ENCODE measurements around the gene GATD1. TPM values are rescaled to one million over a fixed set of nuclear protein-coding genes. Genes with fewer than 3 reads are reported as not detected.

Gene GATD1
- total RNA-seq, 1 donor from 2014 or later: 63.3 TPM

DNA sequence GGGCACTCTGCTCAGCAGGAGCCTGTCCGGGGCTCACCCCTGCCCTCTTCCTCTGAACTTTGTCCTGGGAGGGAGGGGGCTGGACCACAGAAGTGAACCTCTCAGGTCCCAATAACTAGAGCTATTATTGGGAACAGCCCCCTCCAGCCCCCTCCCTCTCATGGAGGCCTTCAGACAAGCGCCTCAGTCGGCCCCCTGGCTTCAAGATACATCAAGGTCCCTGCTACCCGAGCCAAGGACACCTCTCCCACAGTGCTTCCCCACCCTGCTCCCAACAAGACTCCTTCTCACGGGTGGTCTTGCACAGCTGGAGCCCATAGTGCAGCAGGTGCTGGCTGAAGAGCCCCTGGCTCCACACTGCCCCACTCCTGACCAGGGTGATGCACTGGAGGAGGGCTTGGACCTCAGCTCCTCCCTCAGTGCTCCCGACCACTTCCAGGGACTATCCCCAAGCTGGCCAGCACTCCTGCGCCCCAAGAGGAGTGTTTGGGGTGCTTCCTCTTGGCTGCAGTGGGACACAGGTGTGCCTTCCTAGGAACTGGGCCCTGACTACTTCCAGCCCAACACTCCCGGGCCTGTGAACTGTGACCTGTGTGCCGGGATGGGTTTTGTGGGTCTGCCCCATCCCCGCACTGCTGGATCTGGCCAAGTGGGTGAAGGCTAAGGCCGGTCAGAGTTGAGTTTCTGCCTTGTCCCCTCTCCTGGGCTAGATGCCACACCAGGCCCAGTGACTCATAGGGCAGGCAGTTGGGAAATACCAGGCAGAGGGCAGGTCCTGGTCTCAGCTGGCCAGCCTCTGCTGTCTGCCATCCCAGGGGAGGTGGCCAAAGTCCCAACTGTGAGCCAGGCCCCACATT is 43.6 kb upstream of the GATD1 start:
- Mint-ChIP-seq H3K9me3 (no peaks in the 10 kb centered on the region), H3K4me3 (peak overlapping the region; percentile 85), H3K27ac (peak overlapping the region; percentile 63), H3K36me3 (ENCODE audit: low read depth) (peaks cover 22% of the 10 kb centered on the region), H3K4me1 (peaks cover 14% of the 10 kb centered on the region), H3K27me3 (no peaks in the 10 kb centered on the region)
- no peak for ATAC-seq (ENCODE audit: low read depth)
- intact Hi-C loops (cut with micrococcal nuclease): loop anchor here (1.0 kb wide), 2 partner anchors 9 to 21 kb away; partner anchors contain the start of genes POLR2L and TSPAN4
- DNase-seq: no peak
- ChIA-PET POLR2A (interaction anchor here (0.7 to 5.6 kb wide), 11 partner anchors 10 to 284 kb away, joined by 4 to 104 read pairs (median 12); partner anchors contain the start of genes AP2A2, CD151, CRACR2B and LRRC56), CTCF (no interaction called here)
- TF ChIP-seq, protein P1, sequence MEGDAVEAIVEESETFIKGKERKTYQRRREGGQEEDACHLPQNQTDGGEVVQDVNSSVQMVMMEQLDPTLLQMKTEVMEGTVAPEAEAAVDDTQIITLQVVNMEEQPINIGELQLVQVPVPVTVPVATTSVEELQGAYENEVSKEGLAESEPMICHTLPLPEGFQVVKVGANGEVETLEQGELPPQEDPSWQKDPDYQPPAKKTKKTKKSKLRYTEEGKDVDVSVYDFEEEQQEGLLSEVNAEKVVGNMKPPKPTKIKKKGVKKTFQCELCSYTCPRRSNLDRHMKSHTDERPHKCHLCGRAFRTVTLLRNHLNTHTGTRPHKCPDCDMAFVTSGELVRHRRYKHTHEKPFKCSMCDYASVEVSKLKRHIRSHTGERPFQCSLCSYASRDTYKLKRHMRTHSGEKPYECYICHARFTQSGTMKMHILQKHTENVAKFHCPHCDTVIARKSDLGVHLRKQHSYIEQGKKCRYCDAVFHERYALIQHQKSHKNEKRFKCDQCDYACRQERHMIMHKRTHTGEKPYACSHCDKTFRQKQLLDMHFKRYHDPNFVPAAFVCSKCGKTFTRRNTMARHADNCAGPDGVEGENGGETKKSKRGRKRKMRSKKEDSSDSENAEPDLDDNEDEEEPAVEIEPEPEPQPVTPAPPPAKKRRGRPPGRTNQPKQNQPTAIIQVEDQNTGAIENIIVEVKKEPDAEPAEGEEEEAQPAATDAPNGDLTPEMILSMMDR (IDR thresholded peaks at IDR 0.05): no peak

DNA sequence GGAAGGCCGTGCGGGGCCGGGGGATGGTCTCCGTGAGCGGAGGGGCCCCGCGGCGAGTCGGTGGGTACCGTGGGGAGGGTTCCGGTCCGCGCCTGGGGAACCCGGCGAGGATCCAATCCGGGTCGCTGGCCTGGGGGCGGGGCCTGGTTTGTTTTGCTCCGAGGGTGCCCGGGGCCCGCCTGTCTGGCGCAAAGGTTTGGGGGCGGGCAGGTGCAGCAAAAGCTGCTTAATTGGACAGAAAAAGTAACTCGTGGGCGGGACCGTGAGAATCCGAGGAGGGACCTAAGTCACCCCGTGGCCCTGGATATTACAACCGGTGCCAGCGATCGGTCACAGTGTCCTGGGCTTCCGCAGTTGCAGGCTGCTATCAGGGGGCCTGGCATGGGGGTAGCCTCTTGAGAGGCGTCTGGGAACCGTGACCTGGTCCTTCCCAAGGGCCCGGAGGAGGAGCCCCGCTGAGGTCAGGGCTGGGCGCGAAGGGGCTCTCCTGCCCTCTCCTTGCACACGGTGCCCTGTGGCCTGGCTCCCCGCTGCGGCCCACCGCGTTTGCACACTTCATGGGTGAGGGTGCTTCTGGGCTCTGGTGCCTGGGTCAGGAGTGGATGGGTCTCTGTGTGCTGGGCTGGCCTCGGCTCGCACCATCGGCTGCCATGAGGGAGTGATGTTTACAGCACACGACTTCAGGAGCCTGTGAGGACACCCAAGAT is 42.8 kb upstream of the GATD1 start:
- TF ChIP-seq, protein P1 (IDR thresholded peaks at IDR 0.05): no peak
- Mint-ChIP-seq H3K27me3 (no peaks in the 10 kb centered on the region), H3K36me3 (ENCODE audit: low read depth) (peaks cover 18% of the 10 kb centered on the region), H3K4me3 (peak overlapping the region; percentile 85), H3K27ac (peak overlapping the region; percentile 76), H3K9me3 (no peaks in the 10 kb centered on the region), H3K4me1 (peaks cover 14% of the 10 kb centered on the region)
- DNase-seq (peak; percentile 83), ATAC-seq (ENCODE audit: low read depth) (peak; percentile 72)
- ChIA-PET POLR2A (interaction anchor here (0.5 to 5.6 kb wide), 17 partner anchors 9 to 718 kb away, joined by 3 to 104 read pairs (median 8); partner anchors contain the start of genes AP2A2, CD151, CRACR2B and DEAF1), CTCF (interaction anchor here (1.0 kb wide), 1 partner anchor 23 kb away, joined by 4 read pairs; the partner anchor contains the start of gene TSPAN4)
- intact Hi-C loops (cut with micrococcal nuclease): loop anchor here (1.0 kb wide), 4 partner anchors 10 to 22 kb away; partner anchors contain the start of genes POLR2L, RPLP2, SLC25A22 and TSPAN4

DNA sequence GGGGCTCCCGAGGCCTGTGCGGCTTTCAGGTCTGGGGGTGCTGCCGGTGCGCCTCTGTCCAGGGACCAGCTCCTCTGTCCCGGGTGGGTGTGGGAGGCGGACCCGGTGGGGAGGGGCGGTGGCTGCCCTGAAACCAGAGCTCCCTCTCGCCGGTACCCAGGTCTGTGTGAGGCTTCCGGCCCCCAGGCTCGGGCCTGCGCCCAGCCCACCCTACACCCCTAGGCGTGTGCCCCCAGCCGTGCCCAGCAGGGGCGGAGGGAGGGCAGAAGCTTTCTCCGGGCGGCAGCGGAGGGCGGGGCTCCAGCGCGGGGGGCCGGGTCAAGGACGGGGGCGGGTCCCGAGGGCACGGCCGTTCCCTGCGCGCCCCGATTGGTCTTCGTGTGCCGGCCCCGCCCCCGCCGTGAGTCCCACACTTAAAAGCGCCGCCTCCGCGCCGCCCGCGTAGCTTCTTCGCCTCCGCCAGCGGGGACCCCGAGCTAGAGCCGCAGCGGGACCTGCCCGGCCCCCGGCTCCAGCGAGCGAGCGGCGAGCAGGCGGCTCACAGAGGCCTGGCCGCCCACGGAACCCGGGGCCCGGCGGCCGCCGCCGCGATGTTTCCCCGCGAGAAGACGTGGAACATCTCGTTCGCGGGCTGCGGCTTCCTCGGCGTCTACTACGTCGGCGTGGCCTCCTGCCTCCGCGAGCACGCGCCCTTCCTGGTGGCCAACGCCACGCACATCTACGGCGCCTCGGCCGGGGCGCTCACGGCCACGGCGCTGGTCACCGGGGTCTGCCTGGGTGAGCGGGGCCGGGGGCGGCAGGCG is 42.0 kb upstream of the GATD1 start:
- H3K27me3 Mint-ChIP-seq: no peaks in the 10 kb centered on the region
- DNase-seq: peak; percentile 95
- peaks cover 13% of the 10 kb centered on the region for H3K36me3 Mint-ChIP-seq (ENCODE audit: low read depth)
- H3K4me3 Mint-ChIP-seq: peak overlapping the region; percentile 85
- ChIA-PET POLR2A (interaction anchor here (0.5 to 5.6 kb wide), 20 partner anchors 9 to 719 kb away, joined by 3 to 104 read pairs (median 6); partner anchors contain the start of genes AP2A2, CD151, CRACR2B and DEAF1), CTCF (interaction anchor here (1.0 kb wide), 1 partner anchor 24 kb away, joined by 4 read pairs; the partner anchor contains the start of gene TSPAN4)
- H3K4me1 Mint-ChIP-seq: peaks cover 14% of the 10 kb centered on the region
- TF ChIP-seq, protein P1 (IDR thresholded peaks at IDR 0.05): no peak
- H3K9me3 Mint-ChIP-seq: no peaks in the 10 kb centered on the region
- peak; percentile 85 for ATAC-seq (ENCODE audit: low read depth)
- intact Hi-C loops (cut with micrococcal nuclease): loop anchor here (1.0 kb wide), 2 partner anchors 10 to 21 kb away; partner anchors contain the start of genes RPLP2 and SLC25A22
- H3K27ac Mint-ChIP-seq: no peak overlapping the region

DNA sequence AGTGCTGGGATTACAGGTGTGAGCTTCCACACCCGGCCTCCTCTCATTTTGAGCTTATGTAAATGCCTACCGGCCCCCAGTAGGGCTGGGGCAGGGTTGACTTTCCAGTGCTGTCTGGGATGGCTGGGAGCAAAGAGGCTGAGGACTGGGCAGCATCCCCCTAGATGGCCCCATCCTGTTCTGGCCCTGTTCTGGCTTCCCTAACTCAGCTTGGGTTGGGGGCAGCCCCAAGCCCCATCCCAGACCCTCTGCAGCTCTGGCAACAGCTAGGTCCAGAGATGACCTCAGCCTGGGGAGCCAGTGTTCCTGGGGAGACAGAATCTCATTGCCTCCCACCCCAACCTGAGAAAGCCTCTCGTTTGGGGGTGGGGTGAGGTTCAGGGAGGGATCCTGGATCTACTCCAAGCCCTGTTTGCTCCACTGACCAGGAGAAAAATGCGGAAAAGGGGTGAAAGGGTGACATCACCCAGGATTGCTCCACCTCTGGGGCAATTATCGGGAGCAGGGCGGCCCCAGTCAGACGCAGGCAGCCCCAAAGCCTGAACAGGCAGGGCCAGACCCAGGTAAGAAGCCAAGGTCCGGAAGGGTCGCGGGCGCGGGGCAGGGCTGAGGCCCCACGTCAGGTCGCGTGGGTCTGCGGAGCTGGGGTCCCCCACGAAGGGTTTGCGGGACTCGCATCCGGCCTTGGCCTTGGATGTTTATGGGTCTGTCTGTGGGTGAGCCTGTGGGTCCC is 41.3 kb upstream of the GATD1 start, which contains the start of gene PNPLA2:
Gene PNPLA2, plus strand, starts transcription at position 519 of the 733 bp plus-strand sequence. CDS start 805 bp downstream, outside the sequence.
- H3K9me3 Mint-ChIP-seq: no peaks in the 10 kb centered on the region
- POLR2A ChIA-PET: interaction anchor here (0.9 to 5.6 kb wide), 16 partner anchors 8 to 282 kb away, joined by 3 to 104 read pairs (median 7); partner anchors contain the start of genes CD151, CRACR2B, DEAF1 and LRRC56
- peak within 1 kb of the TSS; percentile 85 for H3K4me3 Mint-ChIP-seq
- H3K27me3 Mint-ChIP-seq: no peaks in the 10 kb centered on the region
- TF ChIP-seq, protein P1 (IDR thresholded peaks at IDR 0.05): no peak
- DNase-seq: no peak
- CTCF ChIA-PET: no interaction called here
- H3K36me3 Mint-ChIP-seq (ENCODE audit: low read depth): peaks cover 12% of the 10 kb centered on the region
- intact Hi-C loops (cut with micrococcal nuclease): loop anchor here (1.0 kb wide), 2 partner anchors 9 to 20 kb away; partner anchors contain the start of genes RPLP2 and SLC25A22
- peaks cover 14% of the 10 kb centered on the region for H3K4me1 Mint-ChIP-seq
- peak within 1 kb of the TSS; percentile 41 for H3K27ac Mint-ChIP-seq
- ATAC-seq (ENCODE audit: low read depth): no peak

All from activated B cell treated with CpG ODN at 0.5 μM for 24 hours (primary cell).